Measurements from ENCODE around the gene PSMD3.

GRCh38 chr17:39979893-39980350 lies 685 bp upstream of the PSMD3 start:
- TF ChIP-seq BHLHE40 (IDR thresholded peaks at IDR 0.05; ENCODE audit: low read depth, low read length) = no peak
- TF ChIP-seq CTCF (IDR thresholded peaks at IDR 0.05) = no peak
- TF ChIP-seq MAX (IDR thresholded peaks at IDR 0.05) = no peak
- no peak for TF ChIP-seq KDM1A (IDR thresholded peaks at IDR 0.05; ENCODE audit: low read depth)
- TF ChIP-seq EP300 (IDR thresholded peaks at IDR 0.05) = no peak
- no peak for TF ChIP-seq ZSCAN20 (CRISPR knock-in tag; IDR thresholded peaks at IDR 0.05)
- no peak for TF ChIP-seq RAD21 (conservative IDR thresholded peaks at IDR 0.05 in 1 of 2, IDR thresholded peaks at IDR 0.05 in 1 of 2)
